NCI-H1048 (cell line): ENCODE data around the gene WNT2.
"Not testable (repeated sequence)": the region's sequence is repeated elsewhere in the genome, so short reads cannot be mapped to it uniquely, and the experiment has no call there.

ENCODE experiments used
- DNase-seq: peaks from one replicate; lab custom pipeline; 2025; lab: John Stamatoyannopoulos, UW

The WNT2 gene

GRCh38 chr7:117302396-117302795, 20.5 kb downstream of the WNT2 start:
- DNase-seq = no peak

- DNase-seq = not testable (repeated sequence)
These were observed 22.4 kb downstream of the WNT2 start for GRCh38 chr7:117300506-117300905.

DNA sequence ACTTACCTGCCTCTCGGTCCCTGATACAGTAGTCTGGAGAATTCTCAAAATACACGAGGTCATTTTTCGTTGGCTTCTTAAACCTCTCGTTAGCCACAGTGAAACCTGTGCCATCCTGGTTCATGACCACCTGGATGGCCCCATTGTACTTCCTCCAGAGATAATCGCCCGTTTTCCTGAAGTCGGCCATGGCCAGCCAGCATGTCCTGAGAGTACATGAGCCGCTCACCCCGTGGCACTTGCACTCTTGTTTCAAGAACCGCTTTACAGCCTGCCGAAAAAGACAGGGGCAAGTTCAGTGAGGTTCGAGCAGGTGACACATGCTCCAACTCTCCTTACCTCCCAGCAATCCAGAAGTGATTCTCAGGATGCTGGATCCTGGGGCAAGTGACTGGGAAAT, 25.3 kb downstream of the WNT2 start:
- DNase-seq = no peak

- DNase-seq = no peak
These were observed 26.8 kb downstream of the WNT2 start for GRCh38 chr7:117296066-117296465.

GRCh38 chr7:117285826-117286225, 37.0 kb downstream of the WNT2 start:
- no peak for DNase-seq

GRCh38 chr7:117284692-117285091, 38.2 kb downstream of the WNT2 start:
- DNase-seq = no peak

DNA sequence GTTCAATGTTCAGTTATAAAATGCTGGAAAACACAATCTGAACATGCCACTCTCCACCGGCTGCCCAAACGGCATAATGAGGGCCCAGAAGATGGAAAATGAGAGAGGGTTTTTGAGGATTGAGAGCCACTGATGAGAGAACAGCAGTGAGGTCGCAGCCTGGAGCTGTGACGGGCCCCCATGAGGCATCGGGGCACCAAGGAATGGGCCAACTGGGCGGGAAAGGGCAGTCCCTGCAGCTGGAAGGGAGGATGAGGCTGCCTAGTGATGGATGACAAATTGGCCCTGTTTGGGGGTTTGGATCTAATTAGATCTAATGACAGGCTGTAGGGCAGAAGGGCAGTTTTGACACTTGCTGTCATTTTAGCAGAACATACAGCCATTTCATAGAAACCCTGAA, 39.1 kb downstream of the WNT2 start:
- no peak for DNase-seq

DNA sequence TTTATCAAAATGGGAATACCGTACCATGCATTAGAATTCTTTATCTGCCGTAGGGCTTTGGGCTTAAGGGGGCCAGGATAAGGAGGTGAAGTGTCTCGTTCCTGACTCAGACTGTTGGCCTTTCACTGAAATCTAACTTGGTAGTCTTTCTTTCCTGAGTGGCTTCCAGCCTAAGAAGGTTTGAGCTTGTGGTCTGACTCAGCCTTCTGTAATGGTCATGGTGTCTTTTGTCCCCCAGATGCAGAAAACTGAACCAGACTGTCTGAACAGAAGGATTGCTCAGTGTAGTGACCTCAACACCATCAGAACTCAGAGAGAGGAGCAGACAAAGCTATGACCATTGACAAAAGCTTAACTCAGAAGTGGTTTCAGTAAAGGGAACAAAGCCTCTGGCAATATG, 39.5 kb downstream of the WNT2 start:
- no peak for DNase-seq

DNA sequence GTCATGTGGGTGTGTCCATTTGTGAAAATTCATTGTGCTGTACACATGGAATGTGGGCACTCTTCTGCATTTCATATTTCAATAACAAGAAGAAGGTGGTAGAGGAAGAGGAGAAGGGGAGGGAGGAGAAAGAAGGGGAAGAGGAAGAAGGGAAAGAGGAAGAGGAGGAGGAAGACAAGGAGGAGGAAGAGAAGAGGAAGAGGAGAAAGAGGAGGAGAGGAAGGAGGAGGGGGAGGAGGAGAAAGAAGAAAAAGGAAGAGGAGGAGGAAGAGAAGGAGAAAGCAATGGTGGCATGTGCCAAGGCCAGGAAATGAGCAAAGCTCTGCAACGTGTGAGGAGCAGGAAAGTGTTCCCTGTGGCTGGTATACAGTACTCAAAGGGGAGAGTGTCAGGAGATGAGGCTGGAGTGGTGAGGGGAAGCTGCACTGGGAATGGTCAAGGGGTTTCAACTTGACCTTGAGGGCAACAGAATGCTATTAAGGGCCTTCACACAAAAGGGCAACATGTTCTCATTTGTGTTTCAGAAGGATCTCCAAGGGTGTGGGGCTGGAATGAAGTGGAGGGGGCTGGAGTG, 40.5 kb downstream of the WNT2 start:
- DNase-seq = no peak

- DNase-seq = no peak
These were observed 41.3 kb downstream of the WNT2 start for GRCh38 chr7:117281562-117281961.

DNA sequence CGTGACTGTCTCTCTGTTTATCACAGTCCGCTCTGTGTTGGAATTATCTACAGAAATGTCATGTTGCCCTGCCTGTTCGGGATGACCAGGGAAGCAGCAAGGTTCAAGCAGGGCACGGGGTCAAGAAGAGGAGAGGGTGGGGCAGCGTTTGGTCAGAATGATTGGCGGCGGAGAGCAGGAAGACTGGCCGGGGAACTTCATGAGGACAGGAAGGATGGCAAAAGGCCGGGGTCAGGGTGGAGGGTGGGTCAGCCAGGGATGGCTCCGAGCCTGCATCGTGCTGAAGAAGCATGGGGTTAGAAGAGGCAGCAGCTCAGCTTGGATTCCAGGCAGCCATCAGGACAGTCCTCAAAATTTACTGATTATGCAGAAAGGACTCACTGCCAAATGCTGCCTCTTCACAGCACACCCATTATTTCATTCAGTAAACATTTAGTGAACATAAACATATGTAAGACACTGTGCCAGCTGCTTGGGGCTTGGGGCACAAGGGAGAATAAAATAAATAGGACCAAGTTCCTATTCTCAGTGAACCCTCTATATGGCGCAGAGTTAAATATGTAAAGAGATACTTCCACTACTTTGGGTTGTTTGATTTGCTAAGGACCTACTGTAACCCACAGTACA, 42.8 kb downstream of the WNT2 start:
- DNase-seq = no peak

DNA sequence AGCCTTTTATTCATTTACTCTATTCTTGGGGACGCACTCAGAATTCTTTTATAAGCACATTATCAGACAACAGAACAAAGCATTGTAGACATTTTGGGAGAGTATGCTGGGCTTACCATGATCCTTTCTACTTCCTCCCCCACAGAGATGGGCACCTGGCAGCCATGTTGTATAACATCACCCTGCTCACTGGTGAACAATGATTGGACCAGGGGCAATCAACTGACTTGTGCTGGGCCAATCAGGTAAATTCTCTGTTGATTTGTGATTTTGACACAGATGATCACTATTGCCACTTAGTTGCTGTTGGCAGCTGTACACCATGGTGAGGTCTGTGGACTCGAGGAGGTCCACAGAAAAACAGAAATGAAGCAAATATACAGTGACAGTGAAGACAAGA, 43.7 kb downstream of the WNT2 start:
- DNase-seq = no peak

- no peak for DNase-seq
These were observed 44.8 kb downstream of the WNT2 start for GRCh38 chr7:117278040-117278439.

GRCh38 chr7:117277576-117277975, 45.3 kb downstream of the WNT2 start:
- DNase-seq = no peak

DNA sequence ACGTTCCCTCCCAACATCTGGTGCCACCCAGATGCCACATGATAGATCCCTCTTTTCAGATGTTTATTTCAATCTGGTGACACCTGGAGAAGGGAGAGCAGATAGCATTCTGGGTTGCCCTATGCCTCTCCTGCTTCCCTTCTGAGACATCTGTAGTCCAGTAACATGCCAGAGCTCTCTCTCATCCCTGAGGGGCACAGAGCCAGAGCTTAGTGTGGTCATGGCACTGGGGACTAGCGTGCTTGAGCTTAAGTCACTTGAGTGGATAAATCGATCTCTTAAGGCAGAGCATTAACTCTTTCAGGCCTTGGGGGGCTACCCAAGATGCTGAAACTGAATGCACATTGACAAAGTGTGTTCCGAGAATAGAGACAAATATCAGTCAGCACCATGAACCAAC, 47.9 kb downstream of the WNT2 start:
- DNase-seq = no peak

DNA sequence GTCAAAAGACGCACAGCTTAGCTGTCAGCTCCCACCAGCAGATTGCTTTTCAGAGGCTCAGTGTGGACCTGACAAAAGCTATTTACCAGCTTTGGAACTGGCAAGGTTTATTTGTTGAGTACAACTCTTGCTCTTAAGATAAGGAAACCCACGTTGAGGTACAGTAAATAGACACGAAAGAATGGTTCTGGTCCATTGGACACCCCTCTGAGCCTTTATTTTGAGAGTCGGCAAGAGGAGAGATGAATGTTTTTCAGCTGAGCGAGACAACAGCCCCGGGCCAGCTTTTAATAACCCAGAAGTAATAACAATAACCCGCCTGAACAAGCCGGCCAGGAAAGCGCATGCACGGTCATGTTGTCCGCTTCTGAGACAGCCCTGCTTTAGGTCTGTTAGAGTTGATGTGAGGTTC, 49.0 kb downstream of the WNT2 start:
- no peak for DNase-seq

DNA sequence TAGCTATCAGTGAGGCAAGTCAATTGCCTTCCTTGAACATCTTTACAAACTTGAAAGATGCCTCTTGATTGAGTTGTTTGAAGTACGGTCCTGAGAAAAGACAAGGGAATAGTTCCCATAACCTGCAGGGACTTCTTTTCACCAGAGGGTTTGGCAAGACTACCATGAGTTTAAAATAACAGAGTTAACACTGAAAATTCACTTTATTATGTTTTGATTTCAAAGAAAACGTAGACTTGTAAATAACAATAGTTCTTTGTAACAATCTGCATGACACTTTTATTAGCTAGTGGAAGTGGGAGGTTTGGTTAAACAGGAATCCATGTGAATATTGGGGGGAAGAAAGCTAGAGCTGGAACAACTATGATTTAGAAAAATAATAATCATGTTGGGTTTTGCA, 49.5 kb downstream of the WNT2 start:
- no peak for DNase-seq

- DNase-seq = no peak
These were observed 50.7 kb downstream of the WNT2 start for GRCh38 chr7:117272017-117272759.

GRCh38 chr7:117271566-117271965, 51.3 kb downstream of the WNT2 start:
- DNase-seq = no peak

- no peak for DNase-seq
These were observed 52.5 kb downstream of the WNT2 start for GRCh38 chr7:117270371-117270770.

DNA sequence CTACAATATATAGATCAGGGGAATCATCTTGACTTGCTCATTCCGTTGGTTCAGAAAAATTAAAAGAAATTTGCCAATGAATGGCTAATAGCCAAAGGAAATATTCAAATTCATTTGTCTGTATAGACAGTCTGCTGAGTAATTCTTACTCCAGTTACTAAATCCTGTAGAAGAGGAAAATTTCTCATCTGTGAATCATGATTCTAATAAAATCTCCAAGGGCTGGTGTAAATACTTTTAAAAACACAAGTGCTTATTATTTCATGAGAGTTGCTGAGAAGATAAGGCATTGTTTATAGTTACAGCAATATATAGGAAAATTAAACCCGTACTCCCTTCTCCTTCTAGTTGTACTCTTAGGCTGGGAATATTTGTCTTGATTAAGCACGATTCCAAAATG, 53.0 kb downstream of the WNT2 start:
- DNase-seq = no peak

DNA sequence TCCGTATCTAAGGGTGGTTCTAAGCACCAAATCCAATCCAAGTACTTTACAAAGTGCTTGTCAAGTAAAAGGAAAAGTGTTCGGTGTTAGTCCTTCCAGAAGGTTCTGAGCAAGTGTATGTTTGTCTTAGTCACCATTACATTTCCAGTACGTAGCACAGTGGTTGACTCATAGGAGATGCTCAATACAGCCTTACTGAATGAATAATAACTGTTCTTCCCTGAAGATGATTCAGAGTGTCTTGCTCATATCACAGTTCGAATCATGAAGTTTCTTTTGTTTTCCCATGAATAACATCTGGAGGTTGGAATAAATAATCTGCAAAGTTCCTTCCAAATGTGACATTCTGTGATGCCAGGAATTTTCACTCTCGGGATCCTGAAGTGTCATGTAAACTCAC, 53.4 kb downstream of the WNT2 start:
- DNase-seq = no peak

DNA sequence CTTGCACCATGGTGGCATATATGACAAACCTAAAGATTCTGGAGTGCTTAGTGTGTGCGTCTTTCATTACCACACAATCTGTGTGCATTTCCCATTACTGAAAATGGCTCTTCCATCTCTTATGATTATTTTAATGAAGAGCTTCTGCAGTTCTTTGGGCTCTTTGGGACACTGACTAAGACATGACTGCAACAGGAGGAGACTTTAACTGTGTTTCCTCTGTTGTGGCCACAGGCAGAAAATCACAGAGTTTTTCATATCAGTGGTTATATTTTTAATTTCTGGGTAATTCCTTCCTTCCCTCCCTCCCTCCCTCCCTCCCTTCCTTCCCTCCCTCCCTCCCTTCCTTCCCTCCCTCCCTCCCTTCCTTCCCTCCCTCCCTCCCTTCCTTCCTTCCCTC, 58.1 kb downstream of the WNT2 start:
- no peak for DNase-seq

GRCh38 chr7:117262546-117262945, 60.3 kb downstream of the WNT2 start:
- no peak for DNase-seq
